ENCODE measurements around the gene ERC2. TPM values are rescaled to one million over a fixed set of nuclear protein-coding genes. Genes with fewer than 3 reads are reported as not detected.

The ERC2 gene
- polyA plus RNA-seq, 2 of the 4 experiments (the other 2 are of a cell fraction) = 0.16 TPM; not detected in 1

- TF ChIP-seq KDM1A (IDR thresholded peaks at IDR 0.05; ENCODE audit: low read depth) (no peak), ZSCAN20 (CRISPR knock-in tag; IDR thresholded peaks at IDR 0.05) (no peak), TP53 (CRISPR knock-in tag; IDR thresholded peaks at IDR 0.05) (no peak), NFE2L2 (conservative IDR thresholded peaks at IDR 0.05; ENCODE audit: low read length) (no peak), RARB (CRISPR knock-in tag; IDR thresholded peaks at IDR 0.05) (no peak), CBX8 (IDR thresholded peaks at IDR 0.05) (no peak), TFCP2L1 (CRISPR knock-in tag; IDR thresholded peaks at IDR 0.05) (no peak)
Measured at GRCh38 chr3:55537129-55537528, 931.1 kb downstream of the ERC2 start (continued).

- ChIA-PET POLR2A (no interaction called here), CTCF (no interaction called here)
- Histone ChIP-seq H3K9me3 (no peaks in the 10 kb centered on the region), H3K27ac (no peak overlapping the region), H3K4me2 (no peak overlapping the region), H3K4me1 (no peaks in the 10 kb centered on the region), H3K4me3 (no peak overlapping the region)
- ATAC-seq = no peak
- 0% methylated on average over 2 of the region's 2 CpGs for WGBS (ENCODE audit: missing lambda C conversion rate)
- no peak for FAIRE-seq
- no peak for TF ChIP-seq RAD21 (conservative IDR thresholded peaks at IDR 0.05 in 1 of 2, IDR thresholded peaks at IDR 0.05 in 1 of 2)
- TF ChIP-seq, protein P1, sequence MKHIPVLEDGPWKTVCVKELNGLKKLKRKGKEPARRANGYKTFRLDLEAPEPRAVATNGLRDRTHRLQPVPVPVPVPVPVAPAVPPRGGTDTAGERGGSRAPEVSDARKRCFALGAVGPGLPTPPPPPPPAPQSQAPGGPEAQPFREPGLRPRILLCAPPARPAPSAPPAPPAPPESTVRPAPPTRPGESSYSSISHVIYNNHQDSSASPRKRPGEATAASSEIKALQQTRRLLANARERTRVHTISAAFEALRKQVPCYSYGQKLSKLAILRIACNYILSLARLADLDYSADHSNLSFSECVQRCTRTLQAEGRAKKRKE (CRISPR knock-in tag; IDR thresholded peaks at IDR 0.05; ENCODE audit: low read depth) = no peak
- TF ChIP-seq HOXB13 (CRISPR knock-in tag; IDR thresholded peaks at IDR 0.05; ENCODE audit: low read depth) = no peak
- TF ChIP-seq BCL3 (IDR thresholded peaks at IDR 0.05) = no peak
- TF ChIP-seq CBX2 (IDR thresholded peaks at IDR 0.05; ENCODE audit: borderline replicate concordance, low read depth) = no peak
- TF ChIP-seq, protein P2, sequence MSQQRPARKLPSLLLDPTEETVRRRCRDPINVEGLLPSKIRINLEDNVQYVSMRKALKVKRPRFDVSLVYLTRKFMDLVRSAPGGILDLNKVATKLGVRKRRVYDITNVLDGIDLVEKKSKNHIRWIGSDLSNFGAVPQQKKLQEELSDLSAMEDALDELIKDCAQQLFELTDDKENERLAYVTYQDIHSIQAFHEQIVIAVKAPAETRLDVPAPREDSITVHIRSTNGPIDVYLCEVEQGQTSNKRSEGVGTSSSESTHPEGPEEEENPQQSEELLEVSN (IDR thresholded peaks at IDR 0.05; ENCODE audit: borderline replicate concordance, low read depth) = no peak
- TF ChIP-seq ZSCAN20 (CRISPR knock-in tag; IDR thresholded peaks at IDR 0.05) = no peak
- TF ChIP-seq HES2 (IDR thresholded peaks at IDR 0.05) = no peak
- no peak for TF ChIP-seq EHF (CRISPR knock-in tag; IDR thresholded peaks at IDR 0.05)
- TF ChIP-seq ZC3H11A (IDR thresholded peaks at IDR 0.05) = no peak
- TF ChIP-seq CHD4 (IDR thresholded peaks at IDR 0.05; ENCODE audit: borderline replicate concordance) = no peak
- no peak for TF ChIP-seq ZNF302 (CRISPR knock-in tag; IDR thresholded peaks at IDR 0.05)
- TF ChIP-seq HEYL (CRISPR knock-in tag; IDR thresholded peaks at IDR 0.05) = no peak
- no peak for TF ChIP-seq ZFP36 (IDR thresholded peaks at IDR 0.05; ENCODE audit: borderline replicate concordance, partially characterized antibody)
- TF ChIP-seq JUNB (IDR thresholded peaks at IDR 0.05) = no peak
- DNase-seq (ENCODE audit: low read depth in 1 of 2, low spot score in 1 of 2) = no peak
Measured at GRCh38 chr3:55534876-55535275, 933.4 kb downstream of the ERC2 start.

DNA sequence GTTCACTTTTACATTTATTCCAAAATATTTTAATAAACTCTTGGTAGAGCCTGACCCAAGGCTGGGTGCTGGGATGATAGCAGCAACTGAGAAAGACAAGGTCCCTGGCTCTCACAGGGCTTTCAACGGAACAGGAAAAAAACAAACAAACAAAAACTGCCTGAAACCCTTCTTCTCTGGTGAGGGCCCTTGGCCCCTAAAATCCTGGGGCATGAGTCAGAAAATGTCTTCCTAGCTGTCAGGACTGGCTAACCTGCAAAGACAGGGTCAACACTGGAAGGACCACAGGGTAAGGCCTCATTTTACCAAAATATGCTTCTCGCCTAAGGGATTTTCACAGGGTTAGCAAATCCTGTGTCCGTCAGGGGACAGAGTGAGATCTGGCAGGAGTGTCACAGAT is 935.5 kb downstream of the ERC2 start:
- FAIRE-seq (no peak), ATAC-seq (no peak), DNase-seq (ENCODE audit: low read depth in 1 of 2, low spot score in 1 of 2) (no peak)
- TF ChIP-seq HMGXB4 (CRISPR knock-in tag; IDR thresholded peaks at IDR 0.05; ENCODE audit: borderline replicate concordance) (no peak), KDM1A (IDR thresholded peaks at IDR 0.05; ENCODE audit: low read depth) (no peak), CHD4 (IDR thresholded peaks at IDR 0.05; ENCODE audit: borderline replicate concordance) (no peak), RARB (CRISPR knock-in tag; IDR thresholded peaks at IDR 0.05) (no peak), MAZ (IDR thresholded peaks at IDR 0.05; ENCODE audit: borderline replicate concordance, low read depth, low read length) (no peak), HDAC2 (IDR thresholded peaks at IDR 0.05) (no peak), JUNB (IDR thresholded peaks at IDR 0.05) (no peak), JUN (IDR thresholded peaks at IDR 0.05) (no peak), NPAS2 (CRISPR knock-in tag; IDR thresholded peaks at IDR 0.05; ENCODE audit: borderline replicate concordance) (no peak), ZFP36 (IDR thresholded peaks at IDR 0.05; ENCODE audit: borderline replicate concordance, partially characterized antibody) (no peak)
- Histone ChIP-seq H3K4me3 (no peak overlapping the region), H3K9me3 (no peaks in the 10 kb centered on the region), H3K4me2 (no peak overlapping the region), H3K27ac (no peak overlapping the region), H3K4me1 (no peaks in the 10 kb centered on the region)
- WGBS (ENCODE audit: missing lambda C conversion rate) = 39% methylated on average over 2 of the region's 3 CpGs
- CTCF ChIA-PET = no interaction called here
- POLR2A ChIA-PET = no interaction called here
